Trophoblast cell (in vitro differentiated cells and primary cell): Measurements from ENCODE around the gene PPP1R1A.
A peak's percentile ranks its signal among the peaks of the same experiment; 100 is the strongest.

Experiments used
- DNase-seq, 2 donors: peaks; one replicate each; pipeline ENCODE4 v3.0.0-alpha.2; 2016
- H2AFZ ChIP-seq: 2 replicates; pipeline ENCODE4 v1.6.1; 2013; ENCODE audit warnings: low read length, moderate library complexity, mild to moderate bottlenecking; ENCODE audit not compliant: insufficient read depth, poor library complexity
- H2AK5ac ChIP-seq: 2 replicates; pipeline ENCODE4 v1.6.1; 2013; ENCODE audit warnings: mild to moderate bottlenecking, low read length
- H2BK120ac ChIP-seq: 2 replicates; pipeline ENCODE4 v1.6.1; 2013; ENCODE audit warnings: low read length, mild to moderate bottlenecking, moderate library complexity; ENCODE audit not compliant: insufficient read depth, poor library complexity
- H2BK12ac ChIP-seq: 2 replicates; pipeline ENCODE4 v1.6.1; 2013; ENCODE audit warnings: mild to moderate bottlenecking, low read length, moderate library complexity
- H2BK5ac ChIP-seq: 2 replicates; pipeline ENCODE4 v1.6.1; 2013; ENCODE audit warnings: low read length, low read depth, moderate library complexity, mild to moderate bottlenecking; ENCODE audit not compliant: poor library complexity
- H3K14ac ChIP-seq: 2 replicates; pipeline ENCODE4 v1.6.1; 2013; ENCODE audit warnings: mild to moderate bottlenecking, low read length
- H3K18ac ChIP-seq: 2 replicates; pipeline ENCODE4 v1.6.1; 2013; ENCODE audit warnings: mild to moderate bottlenecking, low read length
- H3K23ac ChIP-seq: 2 replicates; pipeline ENCODE4 v1.6.1; 2013; ENCODE audit warnings: low read length
- H3K27ac ChIP-seq: 2 replicates; pipeline ENCODE4 v1.5.1; 2013; ENCODE audit warnings: low read depth, mild to moderate bottlenecking, inconsistent platforms, low read length, moderate library complexity
- H3K27me3 ChIP-seq: 2 replicates; pipeline ENCODE4 v1.6.1; 2013; ENCODE audit warnings: inconsistent platforms, mild to moderate bottlenecking, low read length, moderate library complexity; ENCODE audit not compliant: insufficient read depth
- H3K36me3 ChIP-seq, 2 experiments: 1 replicate in 1 of 2; 2 replicates in 1 of 2; pipeline ENCODE4 v1.6.1; 2013; ENCODE audit warnings: low read length in 2 of 2, mild to moderate bottlenecking in 2 of 2, moderate library complexity in 1 of 2; ENCODE audit not compliant: insufficient read depth in 2 of 2, control insufficient read depth in 1 of 2
- H3K4ac ChIP-seq: 2 replicates; pipeline ENCODE4 v1.6.1; 2013; ENCODE audit warnings: low read depth, mild to moderate bottlenecking, low read length, moderate library complexity
- H3K4me1 ChIP-seq, 2 experiments: 1 replicate in 1 of 2; 2 replicates in 1 of 2; pipeline ENCODE4 v1.6.1; 2013; ENCODE audit warnings: low read length in 2 of 2, mild to moderate bottlenecking in 2 of 2, moderate library complexity in 1 of 2; ENCODE audit not compliant: insufficient read depth in 2 of 2, control insufficient read depth in 1 of 2
- H3K4me2 ChIP-seq: 2 replicates; pipeline ENCODE4 v1.6.1; 2013; ENCODE audit warnings: inconsistent platforms, mild to moderate bottlenecking, low read length, moderate library complexity
- H3K4me3 ChIP-seq: 2 replicates; pipeline ENCODE4 v1.5.1; 2013; ENCODE audit warnings: mild to moderate bottlenecking, low read depth, low read length, inconsistent platforms
- H3K79me1 ChIP-seq: one replicate; pipeline ENCODE4 v1.6.1; 2013; ENCODE audit warnings: low read length
- H3K79me2 ChIP-seq: 2 replicates; pipeline ENCODE4 v1.6.1; 2013; ENCODE audit warnings: low read length, mild to moderate bottlenecking; ENCODE audit not compliant: control insufficient read depth, insufficient read depth, poor library complexity
- H3K9ac ChIP-seq: 2 replicates; pipeline ENCODE4 v1.6.1; 2013; ENCODE audit warnings: mild to moderate bottlenecking, low read length
- H3K9me3 ChIP-seq: 2 replicates; pipeline ENCODE4 v1.6.1; 2013; ENCODE audit warnings: low read depth, mild to moderate bottlenecking, control low read depth, inconsistent platforms, low read length; ENCODE audit not compliant: insufficient read depth
- H4K12ac ChIP-seq: 2 replicates; pipeline ENCODE4 v1.6.1; 2013; ENCODE audit warnings: low read depth, mild to moderate bottlenecking, low read length, moderate library complexity
- H4K8ac ChIP-seq: 2 replicates; pipeline ENCODE4 v1.6.1; 2013; ENCODE audit warnings: low read depth, mild to moderate bottlenecking, low read length, moderate library complexity
- H4K91ac ChIP-seq: one replicate; pipeline ENCODE4 v1.6.1; 2013; ENCODE audit warnings: low read depth, mild to moderate bottlenecking, low read length, moderate library complexity
- WGBS: extraction: QIAGEN DNeasy Blood & Tissue Kit; methylation state at CpG from one replicate; pipeline ENCODE4 v1.1.7; 2013; ENCODE audit warnings: missing lambda C conversion rate; ENCODE audit not compliant: insufficient read length, insufficient coverage; ENCODE audit errors: extremely low coverage; 5-methylcytosine and 5-hydroxymethylcytosine counted together

The PPP1R1A gene

DNA sequence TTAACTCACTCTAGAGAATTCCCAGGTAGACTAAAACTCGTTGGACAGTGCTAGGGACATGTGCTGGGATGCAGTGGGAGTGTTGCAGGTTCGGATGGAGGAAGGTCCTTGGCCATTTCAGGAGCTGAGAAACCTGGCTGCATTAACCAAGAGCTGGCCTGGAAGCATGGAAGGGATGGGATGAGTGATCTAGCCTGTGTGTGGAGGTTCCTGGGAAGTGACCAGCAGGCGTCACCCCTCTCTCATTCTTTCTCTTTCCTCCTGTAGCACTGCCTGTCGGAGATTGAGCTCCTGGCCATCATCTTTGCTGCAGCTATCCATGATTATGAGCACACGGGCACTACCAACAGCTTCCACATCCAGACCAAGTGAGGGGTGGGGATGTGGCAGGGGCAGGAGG lies 15.6 kb downstream of the PPP1R1A start:
- no peak overlapping the region for H3K23ac ChIP-seq
- WGBS, result no CpG with 5 or more reads among the region's 5 CpGs
- no peak overlapping the region for H3K4me3 ChIP-seq
- H3K79me2 ChIP-seq, result no peaks in the 10 kb centered on the region
- no peak overlapping the region for H4K12ac ChIP-seq
- DNase-seq, result no peak
- H4K91ac ChIP-seq, result no peak overlapping the region
- no peaks in the 10 kb centered on the region for H3K4me1 ChIP-seq
- no peak overlapping the region for H3K14ac ChIP-seq
- no peak overlapping the region for H4K8ac ChIP-seq
- no peak overlapping the region for H2BK5ac ChIP-seq
- H2AK5ac ChIP-seq, result no peak overlapping the region
- H3K9ac ChIP-seq, result no peak overlapping the region
- no peak overlapping the region for H2AFZ ChIP-seq
- H3K18ac ChIP-seq, result no peak overlapping the region
- no peak overlapping the region for H2BK12ac ChIP-seq
- H2BK120ac ChIP-seq, result no peak overlapping the region
- no peak overlapping the region for H3K27ac ChIP-seq
- no peak overlapping the region for H3K4ac ChIP-seq
- no peaks in the 10 kb centered on the region for H3K36me3 ChIP-seq
- H3K79me1 ChIP-seq, result no peaks in the 10 kb centered on the region
- peaks cover 1% of the 10 kb centered on the region for H3K9me3 ChIP-seq
- no peak overlapping the region for H3K4me2 ChIP-seq
- H3K27me3 ChIP-seq, result no peaks in the 10 kb centered on the region

DNA sequence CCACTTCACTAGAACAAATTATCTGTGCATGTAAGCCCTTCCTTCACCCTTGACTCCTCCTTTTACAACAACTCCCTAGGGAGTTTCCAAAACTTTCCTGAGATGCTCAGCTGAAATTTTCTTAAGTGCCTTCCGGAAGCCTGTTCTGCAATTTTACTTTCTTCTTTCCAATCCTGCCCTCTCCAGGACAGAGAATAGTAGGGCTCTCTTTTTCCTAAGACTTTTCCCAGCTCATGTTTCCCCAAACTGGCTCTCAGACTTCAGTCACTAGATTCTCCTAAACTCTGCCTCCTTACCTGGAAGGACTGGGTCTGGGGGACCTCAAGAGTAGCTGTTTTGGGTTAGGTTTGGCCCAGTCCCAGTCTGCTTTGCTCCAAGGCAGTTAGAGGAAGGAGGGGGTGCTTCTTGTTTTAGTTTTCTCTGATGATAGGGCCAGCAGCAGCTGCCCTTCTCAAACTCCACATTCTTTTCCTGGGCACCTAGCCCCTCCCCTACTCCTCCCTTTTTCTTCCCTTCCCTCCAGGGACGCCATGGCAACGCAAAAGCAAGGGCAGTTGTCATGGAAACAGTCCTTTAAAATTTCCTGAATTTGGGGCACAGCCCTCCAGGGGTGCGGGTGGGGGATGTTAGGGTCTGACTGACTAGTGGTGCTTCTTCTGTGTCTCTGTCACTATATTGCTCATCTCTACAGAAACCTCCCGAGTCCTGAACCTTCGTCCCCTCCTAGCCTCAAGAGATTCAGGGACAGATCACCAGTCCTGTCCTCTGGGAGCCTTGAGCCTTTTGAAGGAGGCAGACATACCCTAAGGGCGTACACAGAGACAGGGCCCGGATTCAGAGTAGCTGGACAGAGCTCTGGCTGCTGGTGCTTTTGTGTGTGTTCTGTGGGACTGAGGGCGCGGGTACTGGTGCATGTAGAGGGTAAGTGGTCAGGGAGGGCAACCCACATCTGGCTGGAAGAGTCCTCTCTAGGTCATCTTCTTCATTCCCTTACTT lies 17.0 kb downstream of the PPP1R1A start:
- no peak overlapping the region for H2BK120ac ChIP-seq
- no peak overlapping the region for H4K8ac ChIP-seq
- H4K91ac ChIP-seq, result no peak overlapping the region
- no peak overlapping the region for H3K4me3 ChIP-seq
- peak; percentile 12 to 44 for DNase-seq
- no peak overlapping the region for H3K4me2 ChIP-seq
- H3K27ac ChIP-seq, result no peak overlapping the region
- no peaks in the 10 kb centered on the region for H3K79me1 ChIP-seq
- no peak overlapping the region for H2AK5ac ChIP-seq
- no peaks in the 10 kb centered on the region for H3K9me3 ChIP-seq
- H3K36me3 ChIP-seq, result no peaks in the 10 kb centered on the region
- H3K27me3 ChIP-seq, result no peaks in the 10 kb centered on the region
- no peak overlapping the region for H3K4ac ChIP-seq
- no peak overlapping the region for H3K14ac ChIP-seq
- H2BK5ac ChIP-seq, result no peak overlapping the region
- no peak overlapping the region for H3K9ac ChIP-seq
- H3K79me2 ChIP-seq, result no peaks in the 10 kb centered on the region
- H3K4me1 ChIP-seq, result no peaks in the 10 kb centered on the region
- no peak overlapping the region for H4K12ac ChIP-seq
- H2AFZ ChIP-seq, result no peak overlapping the region
- WGBS, result no CpG with 5 or more reads among the region's 10 CpGs
- no peak overlapping the region for H2BK12ac ChIP-seq
- no peak overlapping the region for H3K18ac ChIP-seq
- no peak overlapping the region for H3K23ac ChIP-seq

DNA sequence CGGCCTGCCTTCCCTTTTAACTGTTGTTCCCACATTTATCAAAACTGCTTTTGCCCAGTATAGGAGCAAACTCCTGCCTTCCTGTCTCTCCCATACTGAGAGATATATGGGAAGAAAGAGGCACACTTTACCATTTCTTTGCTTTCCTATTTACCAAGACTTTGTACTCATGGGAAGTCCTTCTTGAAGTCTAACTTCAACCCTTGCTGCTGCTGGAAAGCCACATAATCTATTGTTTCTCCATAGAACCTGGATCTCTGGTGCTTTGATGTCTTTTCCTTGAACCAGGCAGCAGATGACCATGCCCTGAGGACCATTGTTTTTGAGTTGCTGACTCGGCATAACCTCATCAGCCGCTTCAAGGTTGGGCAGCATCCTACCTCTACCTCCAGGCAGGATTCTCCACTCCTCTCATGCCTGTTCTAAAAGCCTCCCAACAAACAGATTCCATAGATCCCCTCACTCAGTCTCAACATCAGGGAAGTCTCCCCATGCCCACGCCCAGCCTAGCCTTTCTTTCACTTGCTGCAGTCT lies 18.4 kb downstream of the PPP1R1A start:
- H3K9ac ChIP-seq, result no peak overlapping the region

DNA sequence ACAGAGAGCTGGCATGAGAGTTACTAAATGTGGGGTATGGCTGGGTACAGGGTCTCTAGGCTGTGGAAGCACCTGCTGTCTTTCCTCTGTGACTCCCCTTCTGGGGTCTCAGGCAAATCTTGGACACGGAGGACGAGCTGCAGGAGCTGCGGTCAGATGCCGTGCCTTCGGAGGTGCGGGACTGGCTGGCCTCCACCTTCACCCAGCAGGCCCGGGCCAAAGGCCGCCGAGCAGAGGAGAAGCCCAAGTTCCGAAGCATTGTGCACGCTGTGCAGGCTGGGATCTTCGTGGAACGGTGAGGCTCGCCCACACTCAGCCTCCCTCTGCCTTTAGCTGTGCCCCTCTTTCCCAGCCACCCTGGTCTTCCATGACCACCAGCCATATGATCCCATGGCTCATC lies 19.4 kb downstream of the PPP1R1A start:
- Histone ChIP-seq H3K79me2 (no peaks in the 10 kb centered on the region), H3K4me2 (no peak overlapping the region), H3K27me3 (no peaks in the 10 kb centered on the region), H2AFZ (no peak overlapping the region), H3K14ac (no peak overlapping the region), H2AK5ac (no peak overlapping the region), H3K9ac (no peak overlapping the region), H4K12ac (no peak overlapping the region), H3K27ac (no peak overlapping the region), H3K23ac (no peak overlapping the region), H3K79me1 (no peaks in the 10 kb centered on the region), H3K4me3 (no peak overlapping the region), H4K8ac (no peak overlapping the region), H3K18ac (no peak overlapping the region), H3K4me1 (no peaks in the 10 kb centered on the region), H3K36me3 (no peaks in the 10 kb centered on the region), H2BK12ac (no peak overlapping the region), H2BK5ac (no peak overlapping the region), H3K4ac (no peak overlapping the region), H3K9me3 (no peaks in the 10 kb centered on the region), H4K91ac (no peak overlapping the region), H2BK120ac (no peak overlapping the region)
- no peak for DNase-seq
- no CpG with 5 or more reads among the region's 14 CpGs for WGBS

More for the DNA sequence above, 18.4 kb downstream of the PPP1R1A start:
- H4K12ac ChIP-seq, result no peak overlapping the region
- H2BK120ac ChIP-seq, result no peak overlapping the region
- no peak overlapping the region for H2BK5ac ChIP-seq
- no peak overlapping the region for H3K4me3 ChIP-seq
- no peak overlapping the region for H4K91ac ChIP-seq
- no peak overlapping the region for H3K4me2 ChIP-seq
- H3K79me2 ChIP-seq, result no peaks in the 10 kb centered on the region
- H4K8ac ChIP-seq, result no peak overlapping the region
- no peak overlapping the region for H2AK5ac ChIP-seq
- no peak for DNase-seq
- no peak overlapping the region for H3K27ac ChIP-seq
- H3K27me3 ChIP-seq, result no peaks in the 10 kb centered on the region
- no peak overlapping the region for H2BK12ac ChIP-seq
- H3K9me3 ChIP-seq, result no peaks in the 10 kb centered on the region
- no peak overlapping the region for H2AFZ ChIP-seq
- H3K4me1 ChIP-seq, result no peaks in the 10 kb centered on the region
- WGBS, result no CpG with 5 or more reads among the region's 4 CpGs
- no peaks in the 10 kb centered on the region for H3K36me3 ChIP-seq
- no peak overlapping the region for H3K14ac ChIP-seq
- no peak overlapping the region for H3K18ac ChIP-seq
- no peak overlapping the region for H3K23ac ChIP-seq
- no peak overlapping the region for H3K4ac ChIP-seq
- no peaks in the 10 kb centered on the region for H3K79me1 ChIP-seq
